Caki2 (cell line): Measurements from ENCODE around the gene SLC29A3. TPM values are rescaled to one million over a fixed set of nuclear protein-coding genes. Genes with fewer than 3 reads are reported as not detected.
"Not testable (repeated sequence)": the region's sequence is repeated elsewhere in the genome, so short reads cannot be mapped to it uniquely, and the experiment has no call there.

ENCODE experiments used
- DNase-seq: peaks from one replicate; pipeline ENCODE4 v3.0.0-alpha.2; 2015; ENCODE audit warnings: low read depth
- in situ Hi-C: cut with HindIII; loops from 2 replicates; pipeline ENCODE4 v1.10.0; 2016; ENCODE audit warnings: low sequenced_read_pairs, low pct_unique_long_range_greater_than_20kb, mixed read lengths
- total RNA-seq: library from RNA; depleted of rRNA; stranded (reverse); fragments of >200 nt; shearing (Covaris generic); gene quantifications from 2 replicates; pipeline ENCODE4 v1.2.3, GENCODE V29; 2014; ENCODE audit warnings: low replicate concordance

SLC29A3 gene
- total RNA-seq, 1 experiment from 2014 or later: 0.41 TPM

GRCh38 chr10:71351628-71352319, 32.7 kb downstream of the SLC29A3 start:
- in situ Hi-C loops: no loop called here
- no peak for DNase-seq

- no peak for DNase-seq
- in situ Hi-C loops: no loop called here
Measured at GRCh38 chr10:71353639-71354038, 34.6 kb downstream of the SLC29A3 start.

- in situ Hi-C loops: no loop called here
- DNase-seq: no peak
Measured at GRCh38 chr10:71354776-71355175, 35.7 kb downstream of the SLC29A3 start.

GRCh38 chr10:71355886-71356285, 36.8 kb downstream of the SLC29A3 start:
- DNase-seq: no peak
- in situ Hi-C loops: no loop called here

- in situ Hi-C loops: no loop called here
Measured at GRCh38 chr10:71357792-71358265, 38.8 kb downstream of the SLC29A3 start.

GRCh38 chr10:71358277-71358676, 39.2 kb downstream of the SLC29A3 start:
- DNase-seq: no peak

More at GRCh38 chr10:71357792-71358265, 38.8 kb downstream of the SLC29A3 start:
- DNase-seq: no peak

GRCh38 chr10:71358906-71359305, 39.8 kb downstream of the SLC29A3 start:
- DNase-seq, in situ Hi-C loops: not testable (repeated sequence)

More at GRCh38 chr10:71358277-71358676, 39.2 kb downstream of the SLC29A3 start:
- in situ Hi-C loops: no loop called here

GRCh38 chr10:71359364-71360046, 40.4 kb downstream of the SLC29A3 start:
- DNase-seq: no peak
- in situ Hi-C loops: no loop called here

- no peak for DNase-seq
- in situ Hi-C loops: no loop called here
Measured at GRCh38 chr10:71360735-71361134, 41.7 kb downstream of the SLC29A3 start.

- DNase-seq: no peak
- in situ Hi-C loops: no loop called here
Measured at GRCh38 chr10:71361581-71361980, 42.5 kb downstream of the SLC29A3 start.

- in situ Hi-C loops: no loop called here
Measured at GRCh38 chr10:71362141-71362540, 43.1 kb downstream of the SLC29A3 start.

GRCh38 chr10:71363936-71364335, 44.9 kb downstream of the SLC29A3 start:
- in situ Hi-C loops: no loop called here

More at GRCh38 chr10:71362141-71362540, 43.1 kb downstream of the SLC29A3 start:
- no peak for DNase-seq

GRCh38 chr10:71365366-71365765, 46.3 kb downstream of the SLC29A3 start:
- in situ Hi-C loops: no loop called here

More at GRCh38 chr10:71363936-71364335, 44.9 kb downstream of the SLC29A3 start:
- no peak for DNase-seq

GRCh38 chr10:71366690-71367089, 47.6 kb downstream of the SLC29A3 start:
- no peak for DNase-seq
- in situ Hi-C loops: no loop called here

More at GRCh38 chr10:71365366-71365765, 46.3 kb downstream of the SLC29A3 start:
- no peak for DNase-seq

GRCh38 chr10:71367271-71367670, 48.2 kb downstream of the SLC29A3 start:
- in situ Hi-C loops: no loop called here
- no peak for DNase-seq

GRCh38 chr10:71368176-71368575, 49.1 kb downstream of the SLC29A3 start:
- no peak for DNase-seq
- in situ Hi-C loops: no loop called here

- no peak for DNase-seq
- in situ Hi-C loops: no loop called here
Measured at GRCh38 chr10:71368643-71369042, 49.6 kb downstream of the SLC29A3 start.

- in situ Hi-C loops: no loop called here
- DNase-seq: no peak
Measured at GRCh38 chr10:71369602-71370001, 50.5 kb downstream of the SLC29A3 start.

- in situ Hi-C loops: no loop called here
- no peak for DNase-seq
Measured at GRCh38 chr10:71370031-71370430, 51.0 kb downstream of the SLC29A3 start.
